Neural crest cell (in vitro differentiated cells): Measurements from ENCODE around the gene MYO15A. TPM values are rescaled to one million over a fixed set of nuclear protein-coding genes. Genes with fewer than 3 reads are reported as not detected.

ENCODE experiments used
- DNase-seq: peaks from one replicate; pipeline ENCODE4 v3.0.0; 2021; ENCODE audit warnings: low read depth, mixed read lengths, low spot score
- H3K27ac Mint-ChIP-seq: one replicate; pipeline ENCODE4 v1.8.0; 2021; ENCODE audit warnings: mild to moderate bottlenecking, mixed read lengths; ENCODE audit not compliant: unreplicated experiment
- H3K27me3 Mint-ChIP-seq: 2 replicates; pipeline ENCODE4 v1.8.0; 2021; ENCODE audit warnings: low read depth, mild to moderate bottlenecking, mixed read lengths
- H3K36me3 Mint-ChIP-seq: 2 replicates; pipeline ENCODE4 v1.8.0; 2021; ENCODE audit warnings: low read depth, mild to moderate bottlenecking, mixed read lengths
- H3K4me1 Mint-ChIP-seq: 2 replicates; pipeline ENCODE4 v1.8.0; 2021; ENCODE audit warnings: mixed read lengths
- H3K4me3 Mint-ChIP-seq: one replicate; pipeline ENCODE4 v1.8.0; 2021; ENCODE audit warnings: mild to moderate bottlenecking, mixed read lengths
- H3K9me3 Mint-ChIP-seq: 2 replicates; pipeline ENCODE4 v1.8.0; 2021; ENCODE audit warnings: mixed read lengths
- CTCF ChIP-seq: fragments of 200-600 bp; sonication (generic); conservative IDR thresholded peaks from 2 replicates; pipeline ENCODE4 v1.5.0; 2021; ENCODE audit warnings: antibody characterized with exemption, mild to moderate bottlenecking
- total RNA-seq: library from RNA; stranded (reverse); gene quantifications from 2 replicates; pipeline ENCODE4 v1.2.1, GENCODE V29; 2021

Gene MYO15A
- total RNA-seq, 1 donor from 2014 or later: 1.6 TPM

DNA sequence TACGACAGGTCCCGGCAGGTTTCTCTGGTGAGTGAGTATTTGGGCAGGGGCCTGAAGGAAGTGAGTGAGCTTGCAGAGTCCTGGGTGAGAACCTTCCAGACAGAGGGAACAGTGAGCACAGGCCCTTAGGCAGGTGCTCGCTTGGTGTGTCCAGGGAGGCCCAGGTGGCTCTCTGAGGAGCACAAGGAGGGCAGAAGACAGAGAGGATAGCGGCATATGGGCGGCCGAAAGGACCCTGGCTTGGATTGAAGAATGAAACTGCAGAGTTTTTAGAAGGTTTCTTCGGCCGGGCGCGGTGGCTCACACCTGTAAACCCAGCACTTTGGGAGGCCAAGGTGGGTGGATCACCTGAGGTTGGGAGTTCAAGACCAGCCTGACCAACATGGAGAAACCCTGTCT, 14.1 kb upstream of the MYO15A start:
- Mint-ChIP-seq H3K36me3 (peaks cover 6% of the 10 kb centered on the region), H3K27me3 (no peaks in the 10 kb centered on the region), H3K4me3 (no peak overlapping the region), H3K27ac (no peak overlapping the region), H3K4me1 (peaks cover 4% of the 10 kb centered on the region), H3K9me3 (no peaks in the 10 kb centered on the region)
- TF ChIP-seq CTCF: no peak
- no peak for DNase-seq

DNA sequence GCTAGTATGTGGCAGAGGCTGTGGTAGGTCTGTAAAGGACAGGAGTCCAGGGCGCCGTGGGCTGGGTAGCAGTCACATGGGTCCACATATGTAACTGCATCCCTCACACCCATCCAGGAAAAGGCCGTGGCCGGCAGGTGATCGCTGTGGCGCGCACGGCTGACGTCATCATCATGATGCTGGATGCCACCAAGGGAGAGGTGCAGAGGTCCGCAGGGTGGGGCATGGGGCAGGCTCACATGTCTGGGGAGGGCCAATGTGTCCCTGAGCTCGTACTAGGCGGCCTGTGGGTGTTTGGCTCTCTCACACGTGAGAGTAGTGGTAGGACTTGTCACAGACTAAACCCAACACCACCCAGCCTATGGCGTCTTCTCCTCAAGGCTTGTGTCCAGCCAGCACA, 9.0 kb upstream of the MYO15A start:
- H3K4me1 Mint-ChIP-seq: no peaks in the 10 kb centered on the region
- H3K27me3 Mint-ChIP-seq: no peaks in the 10 kb centered on the region
- no peak for DNase-seq
- no peaks in the 10 kb centered on the region for H3K9me3 Mint-ChIP-seq
- no peaks in the 10 kb centered on the region for H3K36me3 Mint-ChIP-seq
- no peak for TF ChIP-seq CTCF
- H3K4me3 Mint-ChIP-seq: no peak overlapping the region
- no peak overlapping the region for H3K27ac Mint-ChIP-seq

DNA sequence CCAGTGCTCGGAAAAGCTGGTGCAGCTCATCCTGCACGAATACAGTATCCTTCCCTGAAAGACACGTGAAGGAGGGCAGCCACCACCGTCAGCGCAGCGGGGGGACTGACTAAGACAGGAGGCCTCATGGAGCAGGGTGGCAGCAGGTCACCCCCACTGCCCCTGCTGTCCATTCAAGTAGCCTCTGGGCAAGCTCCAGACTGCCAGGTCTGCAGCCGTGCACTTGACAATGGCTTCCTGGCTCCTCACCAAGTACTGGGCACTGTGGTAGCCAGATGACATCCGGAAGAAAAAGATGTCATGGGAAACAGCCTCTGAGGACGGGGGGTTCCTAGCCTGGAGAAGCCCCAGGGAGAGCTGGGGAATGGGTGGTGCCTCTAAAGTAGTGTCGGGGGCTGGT, 7.9 kb upstream of the MYO15A start:
- H3K27me3 Mint-ChIP-seq: no peaks in the 10 kb centered on the region
- no peaks in the 10 kb centered on the region for H3K36me3 Mint-ChIP-seq
- no peak for TF ChIP-seq CTCF
- no peak for DNase-seq
- H3K9me3 Mint-ChIP-seq: no peaks in the 10 kb centered on the region
- no peak overlapping the region for H3K4me3 Mint-ChIP-seq
- H3K27ac Mint-ChIP-seq: no peak overlapping the region
- no peaks in the 10 kb centered on the region for H3K4me1 Mint-ChIP-seq

GRCh38 chr17:18101828-18102227, 6.7 kb upstream of the MYO15A start:
- Mint-ChIP-seq H3K9me3 (no peaks in the 10 kb centered on the region), H3K36me3 (no peaks in the 10 kb centered on the region), H3K27ac (no peak overlapping the region), H3K27me3 (no peaks in the 10 kb centered on the region), H3K4me1 (no peaks in the 10 kb centered on the region), H3K4me3 (no peak overlapping the region)
- DNase-seq: no peak
- TF ChIP-seq CTCF: no peak

DNA sequence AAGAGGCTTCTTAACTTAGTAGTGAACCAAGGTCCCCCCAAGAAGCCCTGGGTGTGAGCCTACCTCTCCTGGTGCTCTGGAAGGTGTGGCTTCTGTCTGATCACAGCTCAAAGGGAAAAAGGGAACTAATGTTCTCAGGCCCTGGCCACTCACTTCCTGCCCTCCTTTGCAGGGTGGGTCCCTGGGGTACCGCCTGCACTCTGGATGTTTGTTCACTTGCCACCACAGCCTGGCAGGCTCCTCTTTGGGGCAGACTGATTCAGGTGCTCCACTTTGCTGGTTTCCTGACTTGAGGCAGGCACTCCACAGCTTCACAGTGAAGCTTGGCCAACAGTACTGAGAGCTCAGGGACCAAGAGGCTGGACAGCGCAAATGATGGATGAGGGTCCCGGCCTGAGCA, 5.9 kb upstream of the MYO15A start:
- Mint-ChIP-seq H3K4me1 (no peaks in the 10 kb centered on the region), H3K9me3 (no peaks in the 10 kb centered on the region), H3K36me3 (no peaks in the 10 kb centered on the region), H3K4me3 (no peak overlapping the region), H3K27me3 (no peaks in the 10 kb centered on the region), H3K27ac (no peak overlapping the region)
- no peak for DNase-seq
- TF ChIP-seq CTCF: no peak

DNA sequence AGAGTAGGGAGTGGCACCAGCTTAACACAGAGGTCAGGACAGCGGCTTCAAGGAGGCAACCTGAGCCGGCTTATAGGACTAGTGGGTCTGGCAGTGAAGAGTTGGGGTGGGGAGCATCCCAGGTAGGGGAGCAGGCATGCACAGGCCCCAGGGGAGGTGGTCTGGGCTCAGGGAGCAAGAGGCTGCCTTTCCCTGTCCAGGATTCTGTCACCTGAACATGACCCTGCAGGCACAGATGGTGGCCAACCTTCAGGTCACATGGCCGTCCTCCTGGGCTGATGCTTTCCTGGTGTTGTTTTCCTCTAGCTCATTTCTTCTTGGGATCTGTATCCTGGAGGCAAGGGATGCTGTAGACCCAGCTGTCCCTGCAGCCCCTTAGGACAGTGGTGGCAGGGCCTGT, 3.5 kb upstream of the MYO15A start:
- Mint-ChIP-seq H3K4me1 (peaks cover 8% of the 10 kb centered on the region), H3K4me3 (no peak overlapping the region), H3K27me3 (no peaks in the 10 kb centered on the region), H3K9me3 (no peaks in the 10 kb centered on the region), H3K36me3 (no peaks in the 10 kb centered on the region), H3K27ac (peak overlapping the region; percentile 83)
- no peak for TF ChIP-seq CTCF
- no peak for DNase-seq
